GM18511 (cell line): ENCODE measurements around the gene LEFTY2.
"Not testable (repeated sequence)": the region's sequence is repeated elsewhere in the genome, so short reads cannot be mapped to it uniquely, and the experiment has no call there.

Experiments
- ATAC-seq: cut with Tn5 transposase; IDR thresholded peaks from one replicate; pipeline ENCODE4 v1.9.1; 2021; ENCODE audit warnings: mild to moderate bottlenecking, moderate library complexity; ENCODE audit not compliant: unreplicated experiment

LEFTY2 gene

GRCh38 chr1:225908013-225908640, 32.9 kb downstream of the LEFTY2 start:
- no peak for ATAC-seq

DNA sequence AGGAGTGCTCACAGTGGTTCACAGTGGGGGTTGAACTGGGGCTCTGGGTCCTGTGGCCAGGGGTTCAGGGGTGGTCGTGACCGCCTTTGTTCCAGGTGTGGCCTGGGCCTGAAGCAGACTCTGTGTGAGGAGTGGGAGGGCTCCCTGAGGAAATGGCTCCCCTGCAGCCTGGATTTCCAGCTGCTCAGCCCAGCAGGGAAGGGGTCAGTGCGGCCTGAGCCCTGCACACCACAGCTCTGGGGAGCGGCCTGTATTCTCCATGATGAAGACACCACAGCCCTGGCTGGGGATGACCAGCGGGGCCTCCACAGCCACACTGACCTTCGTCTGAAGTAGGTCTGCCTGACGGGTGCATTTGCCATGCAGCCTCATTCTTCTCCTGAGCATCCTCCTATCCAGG, 33.7 kb downstream of the LEFTY2 start:
- no peak for ATAC-seq

GRCh38 chr1:225906467-225906866, 34.6 kb downstream of the LEFTY2 start:
- no peak for ATAC-seq

DNA sequence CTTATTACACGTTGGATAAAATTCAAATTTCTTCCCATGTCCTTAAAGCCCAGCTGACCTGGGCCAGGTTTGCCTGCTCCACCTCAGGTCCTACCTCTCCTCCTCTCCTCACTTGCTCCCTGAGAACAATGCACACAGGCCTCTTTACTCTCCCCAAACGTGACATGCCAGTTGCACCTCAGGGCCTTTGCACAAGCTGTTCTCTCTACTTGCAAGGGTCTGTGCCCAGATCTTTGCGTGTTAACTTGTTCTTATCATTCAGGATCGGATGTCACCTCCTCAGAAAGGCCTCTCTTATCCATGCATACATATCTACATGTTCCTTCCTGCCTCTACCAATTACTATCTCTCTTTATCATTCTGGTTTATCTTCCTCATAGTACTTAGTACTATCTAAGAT, 37.4 kb downstream of the LEFTY2 start:
- no peak for ATAC-seq

DNA sequence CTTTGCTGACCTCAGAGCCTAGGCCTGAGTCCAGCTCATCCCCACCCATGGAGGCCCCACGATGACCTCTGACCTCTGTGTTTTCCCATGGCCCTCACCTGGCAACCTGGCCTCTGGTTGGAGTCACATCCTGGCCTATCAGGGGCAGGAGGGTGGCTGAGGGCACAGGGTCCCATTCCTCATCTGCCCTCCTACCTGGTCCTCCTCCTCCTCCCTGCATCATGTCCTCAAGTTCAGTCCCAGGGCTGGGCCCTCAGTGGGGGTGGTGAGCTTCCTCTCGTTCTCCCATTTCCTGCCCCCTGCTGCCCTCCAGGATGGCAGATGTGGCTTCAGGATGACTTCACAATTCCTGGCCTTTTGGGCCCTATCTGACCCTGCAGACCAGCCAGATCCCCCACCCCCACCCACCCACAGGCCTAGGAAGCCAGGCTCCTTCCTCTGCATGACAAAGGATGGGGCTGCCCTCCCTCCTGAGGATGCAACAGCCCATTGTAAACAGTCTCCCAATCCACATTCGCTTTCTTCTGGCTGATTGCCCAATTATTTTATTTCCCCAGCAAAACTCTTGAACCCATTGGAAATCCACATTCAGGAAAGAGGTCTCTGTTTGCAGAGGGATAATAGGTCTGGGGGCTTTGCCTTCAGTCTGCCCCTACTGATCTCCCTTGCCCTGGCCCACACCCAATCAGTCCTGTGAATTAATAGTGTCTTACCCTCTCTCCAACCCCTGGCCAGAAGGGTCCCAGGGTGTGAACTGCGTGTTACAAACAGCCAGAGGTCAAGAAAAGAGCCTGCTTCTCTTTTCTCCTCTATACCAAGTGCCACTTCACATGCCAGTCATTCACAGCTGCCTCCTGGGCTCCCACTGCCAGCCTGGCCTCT, 41.7 kb downstream of the LEFTY2 start:
- ATAC-seq: no peak

- no peak for ATAC-seq
Observed at GRCh38 chr1:225897595-225898514, 43.2 kb downstream of the LEFTY2 start.

DNA sequence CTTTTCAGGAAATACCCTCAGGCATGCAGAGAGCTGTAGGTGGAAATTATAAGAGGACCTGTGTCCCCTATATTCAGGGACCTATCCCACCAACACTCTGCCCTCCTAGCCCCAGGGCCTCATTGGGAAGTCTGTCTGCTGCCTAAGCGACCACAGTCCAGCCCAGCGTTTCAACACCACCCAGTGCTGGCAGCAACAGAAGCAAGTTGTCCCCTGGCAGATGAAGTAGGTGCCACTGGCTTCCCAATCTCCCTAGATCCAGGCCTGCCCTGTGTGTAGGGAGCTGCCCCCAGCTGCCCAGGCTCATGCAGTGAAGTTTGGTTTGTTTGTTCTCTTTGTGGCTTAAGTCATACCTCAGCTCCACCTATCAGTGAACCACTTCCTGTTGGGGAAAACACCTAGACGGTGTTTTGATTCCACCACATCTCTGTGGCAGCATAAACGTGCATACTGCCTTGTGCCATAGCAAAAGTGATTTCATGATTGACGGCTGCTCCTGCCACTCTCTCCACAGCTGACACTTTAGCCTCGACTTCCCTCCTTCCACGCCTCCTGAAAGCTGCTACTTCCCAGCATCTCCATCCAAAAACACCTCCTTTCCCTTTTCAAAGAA, 44.0 kb downstream of the LEFTY2 start:
- peak; percentile 100 for ATAC-seq

DNA sequence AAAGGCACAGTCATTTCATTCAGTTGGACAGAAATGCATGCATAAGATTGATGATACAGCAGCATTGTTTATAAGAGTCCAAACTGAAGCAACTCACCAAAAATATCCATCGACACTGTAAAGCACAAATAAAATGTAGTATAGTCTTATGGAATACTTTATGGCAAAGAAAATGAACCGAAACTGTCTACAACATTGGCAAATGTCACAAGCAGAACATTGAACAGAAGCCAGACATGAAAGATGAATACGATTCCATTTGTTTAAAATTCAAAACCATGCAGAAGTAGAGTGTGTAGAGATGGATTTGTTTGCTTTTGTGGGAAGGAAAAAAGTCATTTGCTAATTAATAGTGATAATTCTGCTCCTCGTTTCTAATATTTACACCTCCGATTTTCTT, 44.5 kb downstream of the LEFTY2 start:
- no peak for ATAC-seq

- ATAC-seq: no peak
Observed at GRCh38 chr1:225892307-225892706, 48.7 kb downstream of the LEFTY2 start.

GRCh38 chr1:225891229-225891972, 49.6 kb downstream of the LEFTY2 start:
- ATAC-seq: no peak

DNA sequence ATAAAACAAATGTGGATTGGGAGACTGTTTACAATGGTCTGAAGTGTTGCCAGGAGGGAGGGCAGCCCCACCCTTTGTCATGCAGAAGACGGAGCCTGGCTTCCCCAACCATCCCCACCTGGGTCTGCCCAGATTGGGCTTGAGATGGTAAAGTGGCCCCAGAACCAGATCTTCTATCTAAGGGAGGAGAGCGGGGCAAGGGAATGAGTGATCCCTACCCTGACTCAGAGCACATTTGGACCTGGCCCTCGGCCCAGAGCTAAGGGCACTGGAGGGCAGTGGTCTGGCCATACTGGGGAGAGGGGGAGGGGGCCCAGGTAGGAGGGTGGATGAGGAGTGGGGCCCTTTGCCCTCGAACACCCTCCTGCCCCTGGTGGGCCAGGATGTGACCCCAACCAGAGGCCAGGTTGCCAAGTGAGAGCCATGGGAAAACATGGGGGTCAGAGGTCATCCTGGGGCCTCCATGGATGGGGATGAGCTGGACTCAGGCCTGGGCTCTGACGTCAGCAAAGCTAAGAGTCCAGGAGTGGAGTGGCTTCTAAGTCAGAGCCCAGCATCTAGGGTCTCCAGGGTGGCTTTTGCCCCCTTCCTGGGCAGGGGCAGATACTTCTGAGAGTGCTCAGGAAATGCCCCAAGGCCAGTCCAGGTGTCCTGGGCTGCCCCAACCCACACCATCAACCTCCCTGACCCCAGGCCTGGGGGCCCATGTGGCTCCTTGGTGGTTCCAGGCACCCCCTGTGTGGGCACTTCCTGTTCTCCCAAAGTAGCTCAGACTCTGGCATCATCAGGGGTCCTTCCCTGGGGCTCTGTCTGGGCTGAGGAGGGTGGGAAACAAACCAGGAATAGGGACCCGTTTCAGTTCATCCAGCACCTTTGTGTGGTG, 50.4 kb downstream of the LEFTY2 start:
- no peak for ATAC-seq

- ATAC-seq: no peak
Observed at GRCh38 chr1:225889743-225890142, 51.3 kb downstream of the LEFTY2 start.

DNA sequence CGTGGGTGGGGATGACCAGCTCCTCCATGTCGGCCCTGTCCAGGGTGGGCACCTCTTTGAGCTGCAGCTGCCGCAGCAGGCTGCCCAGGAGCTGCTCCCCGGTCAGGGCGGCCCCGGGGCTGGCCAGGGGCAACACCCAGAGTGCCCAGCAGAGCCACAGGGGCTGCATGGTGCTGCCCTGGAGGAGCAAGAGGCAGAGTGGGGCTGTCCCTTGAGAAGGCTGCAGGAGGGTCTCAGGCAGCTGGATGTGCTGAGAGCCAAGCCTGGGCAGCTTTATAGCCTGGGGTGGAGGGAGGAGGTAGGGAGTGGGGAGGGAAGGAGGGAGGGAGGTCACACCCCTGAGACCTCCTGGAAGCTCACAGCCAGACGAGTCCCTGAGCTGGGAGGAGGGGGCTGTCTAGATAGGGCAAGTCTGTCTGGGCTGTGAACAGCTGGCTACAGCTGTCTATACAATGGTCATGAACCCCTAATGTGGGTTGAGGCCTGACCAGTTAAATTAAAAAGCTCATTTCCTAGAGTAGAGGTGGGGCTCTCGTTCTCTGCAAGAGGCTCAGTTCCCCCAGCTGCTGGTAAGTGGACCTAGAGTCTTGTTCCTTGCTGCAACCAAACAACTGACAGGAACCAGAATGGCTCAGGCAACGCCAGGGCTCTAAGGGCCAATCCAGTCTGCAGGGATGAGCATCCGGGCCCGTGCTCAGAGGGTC, 52.0 kb downstream of the LEFTY2 start, which contains the start of gene LEFTY1:
TSS of gene LEFTY1 (minus strand) at position 249 of the 704 bp plus-strand sequence. CDS start at position 169, 80 bp downstream.
- ATAC-seq: no peak

DNA sequence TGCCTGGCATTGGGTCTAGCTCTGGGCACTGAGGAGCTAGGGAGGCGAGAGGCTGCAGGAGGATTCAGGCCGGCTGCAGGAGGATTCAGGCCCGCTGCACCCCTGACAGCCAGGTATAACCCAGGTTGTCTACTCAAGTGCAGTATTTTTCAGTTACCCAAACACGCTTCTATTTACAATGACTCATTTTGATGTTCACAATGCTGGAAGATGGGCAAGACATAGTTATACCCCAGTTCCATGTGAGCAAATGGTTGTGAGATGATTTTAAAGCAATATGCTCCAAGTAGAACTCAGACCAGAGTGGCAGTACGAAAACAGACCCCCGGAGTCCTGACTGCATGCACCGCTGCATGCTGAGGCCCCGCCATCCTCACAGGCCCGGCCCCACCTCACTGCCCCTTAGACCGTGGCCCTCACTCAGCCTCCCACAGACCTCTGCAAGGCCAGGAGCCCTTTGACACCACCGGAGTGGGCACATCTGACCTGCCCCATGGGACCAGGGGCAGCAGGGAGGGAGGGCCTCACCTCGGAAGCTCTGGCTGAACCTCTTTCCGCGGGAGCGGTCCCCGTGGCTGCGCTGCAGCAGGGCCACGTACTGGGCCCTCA, 52.6 kb downstream of the LEFTY2 start:
- ATAC-seq: no peak

DNA sequence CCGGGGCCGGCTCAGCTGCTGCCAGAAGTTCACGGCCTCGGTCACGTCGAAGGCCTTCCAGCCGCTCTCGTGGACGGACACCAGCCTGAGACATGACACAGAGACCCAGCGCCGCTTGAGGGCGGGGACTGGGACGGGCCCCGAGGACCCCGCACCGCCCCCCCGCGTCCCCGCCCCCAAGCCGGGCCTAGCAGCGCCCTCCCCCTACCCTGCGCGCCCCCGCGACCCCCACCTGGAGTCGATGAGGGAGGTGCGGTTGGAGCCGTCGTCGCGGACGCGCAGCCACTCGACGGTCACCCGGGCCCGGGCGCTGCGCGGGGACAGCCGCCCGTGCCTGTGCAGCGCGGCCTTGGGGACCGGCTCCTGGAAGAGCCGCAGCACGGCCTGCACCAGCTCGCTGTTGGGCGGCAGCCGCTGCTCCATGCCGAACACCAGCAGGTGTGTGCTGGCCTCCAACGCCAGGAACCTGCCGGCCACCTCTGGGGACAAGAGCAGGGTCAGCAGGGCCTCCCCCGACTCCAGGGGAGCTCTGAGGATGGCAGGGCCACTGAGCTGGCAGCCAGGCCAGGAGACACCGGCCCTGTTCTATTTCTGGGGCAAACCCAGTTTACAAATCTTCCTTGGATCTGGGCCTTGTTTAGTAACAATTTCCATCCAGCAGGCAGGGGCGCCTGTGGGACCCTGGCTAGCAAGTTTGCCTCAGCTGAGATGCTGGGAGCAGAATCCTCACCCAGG, 53.3 kb downstream of the LEFTY2 start:
- ATAC-seq: not testable (repeated sequence)

GRCh38 chr1:225887030-225887314, 54.0 kb downstream of the LEFTY2 start:
- ATAC-seq: no peak
